Measurements from ENCODE around the gene DAPK2.

Gene DAPK2

GRCh38 chr15:63880744-63881143 lies 165.5 kb downstream of the DAPK2 start:
- no peak for TF ChIP-seq ZFX (IDR thresholded peaks at IDR 0.05)
- no peak for TF ChIP-seq CTCF (conservative IDR thresholded peaks at IDR 0.05)
- H3K27ac ChIP-seq: no peak overlapping the region

- TF ChIP-seq CTCF (conservative IDR thresholded peaks at IDR 0.05): no peak
- no peak for TF ChIP-seq ZFX (IDR thresholded peaks at IDR 0.05)
These were observed 166.3 kb downstream of the DAPK2 start for GRCh38 chr15:63879995-63880394.

GRCh38 chr15:63879211-63879610 lies 167.1 kb downstream of the DAPK2 start:
- no peak overlapping the region for H3K27ac ChIP-seq
- TF ChIP-seq CTCF (conservative IDR thresholded peaks at IDR 0.05) (no peak), ZFX (IDR thresholded peaks at IDR 0.05) (no peak)

More at GRCh38 chr15:63879995-63880394, 166.3 kb downstream of the DAPK2 start:
- no peak overlapping the region for H3K27ac ChIP-seq

- no peak overlapping the region for H3K27ac ChIP-seq
These were observed 168.5 kb downstream of the DAPK2 start for GRCh38 chr15:63877713-63878271.

GRCh38 chr15:63876085-63876662 lies 170.1 kb downstream of the DAPK2 start:
- TF ChIP-seq ZFX (IDR thresholded peaks at IDR 0.05): no peak
- no peak for TF ChIP-seq CTCF (conservative IDR thresholded peaks at IDR 0.05)
- H3K27ac ChIP-seq: no peak overlapping the region

More at GRCh38 chr15:63877713-63878271, 168.5 kb downstream of the DAPK2 start:
- TF ChIP-seq CTCF (conservative IDR thresholded peaks at IDR 0.05): no peak
- TF ChIP-seq ZFX (IDR thresholded peaks at IDR 0.05): no peak

- TF ChIP-seq CTCF (conservative IDR thresholded peaks at IDR 0.05) (no peak), ZFX (IDR thresholded peaks at IDR 0.05) (no peak)
These were observed 171.7 kb downstream of the DAPK2 start for GRCh38 chr15:63874616-63875015.

GRCh38 chr15:63872759-63873510 lies 173.3 kb downstream of the DAPK2 start:
- no peak for TF ChIP-seq CTCF (conservative IDR thresholded peaks at IDR 0.05)
- TF ChIP-seq ZFX (IDR thresholded peaks at IDR 0.05): no peak
- H3K27ac ChIP-seq: no peak overlapping the region

More at GRCh38 chr15:63874616-63875015, 171.7 kb downstream of the DAPK2 start:
- H3K27ac ChIP-seq: no peak overlapping the region

Data from C4-2B (cell line).